ENCODE data around the gene CRYL1. TPM values are rescaled to one million over a fixed set of nuclear protein-coding genes. Genes with fewer than 3 reads are reported as not detected.

CRYL1 gene
- total RNA-seq, 1 experiment from 2014 or later, result 2.9 TPM

- no peak for TF ChIP-seq ZNF121 (CRISPR knock-in tag; IDR thresholded peaks at IDR 0.05)
- no peak for TF ChIP-seq EMX1 (CRISPR knock-in tag; IDR thresholded peaks at IDR 0.05)
Measured at GRCh38 chr13:20487927-20488326, 37.7 kb downstream of the CRYL1 start (continued).

DNA sequence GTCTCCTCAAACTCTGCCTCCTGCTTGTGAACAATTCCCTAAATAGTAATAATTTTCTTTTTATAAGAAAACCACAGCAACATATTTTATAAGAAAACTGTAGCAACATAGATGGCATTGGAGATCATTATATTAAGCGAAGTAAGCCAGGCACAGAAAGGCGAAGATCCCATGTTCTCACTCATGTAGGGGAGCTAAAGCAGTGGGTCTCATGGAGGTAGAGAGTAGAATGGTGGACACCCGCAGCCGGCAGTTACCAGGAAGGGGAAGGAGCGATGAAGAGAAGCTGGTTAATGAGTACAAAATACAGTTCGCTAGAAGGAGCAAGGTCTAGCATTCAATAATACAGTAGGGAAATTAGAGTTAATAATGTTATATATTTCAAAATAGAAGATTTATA is 42.9 kb downstream of the CRYL1 start:
- ChIA-PET POLR2A (no interaction called here), CTCF (interaction anchor here (1.1 to 2.1 kb wide), 2 partner anchors 10 to 286 kb away, joined by 3 to 6 read pairs; no protein-coding TSS in a partner anchor)
- H3K36me3 Mint-ChIP-seq, result no peaks in the 10 kb centered on the region
- H3K4me3 Mint-ChIP-seq, result no peak overlapping the region
- H3K27ac Mint-ChIP-seq, result no peak overlapping the region
- H3K9me3 Mint-ChIP-seq, result no peaks in the 10 kb centered on the region
- ATAC-seq (no peak), DNase-seq (ENCODE audit: low spot score) (no peak)
- peaks cover 18% of the 10 kb centered on the region for H3K4me1 Mint-ChIP-seq
- TF ChIP-seq TEAD4 (CRISPR knock-in tag; IDR thresholded peaks at IDR 0.05) (no peak), TEAD1 (CRISPR knock-in tag; IDR thresholded peaks at IDR 0.05) (no peak), EMX1 (CRISPR knock-in tag; IDR thresholded peaks at IDR 0.05) (no peak), ZSCAN18 (CRISPR knock-in tag; IDR thresholded peaks at IDR 0.05) (no peak), ZNF317 (CRISPR knock-in tag; IDR thresholded peaks at IDR 0.05; ENCODE audit: borderline replicate concordance, low read depth) (no peak), SMAD4 (CRISPR knock-in tag; IDR thresholded peaks at IDR 0.05) (no peak), ZNF232 (CRISPR knock-in tag; IDR thresholded peaks at IDR 0.05) (no peak), HMGXB4 (CRISPR knock-in tag; IDR thresholded peaks at IDR 0.05) (no peak), ZNF219 (CRISPR knock-in tag; IDR thresholded peaks at IDR 0.05; ENCODE audit: borderline replicate concordance) (no peak), SP1 (CRISPR knock-in tag; conservative IDR thresholded peaks at IDR 0.05) (no peak), SMAD3 (CRISPR knock-in tag; IDR thresholded peaks at IDR 0.05; ENCODE audit: borderline replicate concordance) (no peak), ZNF263 (CRISPR knock-in tag; IDR thresholded peaks at IDR 0.05; ENCODE audit: low read depth) (no peak), TCF7 (CRISPR knock-in tag; IDR thresholded peaks at IDR 0.05; ENCODE audit: low read depth) (no peak)
- TF ChIP-seq, protein P1, sequence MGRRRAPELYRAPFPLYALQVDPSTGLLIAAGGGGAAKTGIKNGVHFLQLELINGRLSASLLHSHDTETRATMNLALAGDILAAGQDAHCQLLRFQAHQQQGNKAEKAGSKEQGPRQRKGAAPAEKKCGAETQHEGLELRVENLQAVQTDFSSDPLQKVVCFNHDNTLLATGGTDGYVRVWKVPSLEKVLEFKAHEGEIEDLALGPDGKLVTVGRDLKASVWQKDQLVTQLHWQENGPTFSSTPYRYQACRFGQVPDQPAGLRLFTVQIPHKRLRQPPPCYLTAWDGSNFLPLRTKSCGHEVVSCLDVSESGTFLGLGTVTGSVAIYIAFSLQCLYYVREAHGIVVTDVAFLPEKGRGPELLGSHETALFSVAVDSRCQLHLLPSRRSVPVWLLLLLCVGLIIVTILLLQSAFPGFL (CRISPR knock-in tag; IDR thresholded peaks at IDR 0.05; ENCODE audit: borderline replicate concordance), result no peak
- TF ChIP-seq, protein P2, sequence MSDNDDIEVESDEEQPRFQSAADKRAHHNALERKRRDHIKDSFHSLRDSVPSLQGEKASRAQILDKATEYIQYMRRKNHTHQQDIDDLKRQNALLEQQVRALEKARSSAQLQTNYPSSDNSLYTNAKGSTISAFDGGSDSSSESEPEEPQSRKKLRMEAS (CRISPR knock-in tag; IDR thresholded peaks at IDR 0.05), result no peak
- TF ChIP-seq, protein P3, sequence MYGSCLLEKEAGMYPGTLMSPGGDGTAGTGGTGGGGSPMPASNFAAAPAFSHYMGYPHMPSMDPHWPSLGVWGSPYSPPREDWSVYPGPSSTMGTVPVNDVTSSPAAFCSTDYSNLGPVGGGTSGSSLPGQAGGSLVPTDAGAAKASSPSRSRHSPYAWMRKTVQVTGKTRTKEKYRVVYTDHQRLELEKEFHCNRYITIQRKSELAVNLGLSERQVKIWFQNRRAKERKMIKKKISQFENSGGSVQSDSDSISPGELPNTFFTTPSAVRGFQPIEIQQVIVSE (CRISPR knock-in tag; IDR thresholded peaks at IDR 0.05; ENCODE audit: borderline replicate concordance), result no peak
- TF ChIP-seq, protein P4, sequence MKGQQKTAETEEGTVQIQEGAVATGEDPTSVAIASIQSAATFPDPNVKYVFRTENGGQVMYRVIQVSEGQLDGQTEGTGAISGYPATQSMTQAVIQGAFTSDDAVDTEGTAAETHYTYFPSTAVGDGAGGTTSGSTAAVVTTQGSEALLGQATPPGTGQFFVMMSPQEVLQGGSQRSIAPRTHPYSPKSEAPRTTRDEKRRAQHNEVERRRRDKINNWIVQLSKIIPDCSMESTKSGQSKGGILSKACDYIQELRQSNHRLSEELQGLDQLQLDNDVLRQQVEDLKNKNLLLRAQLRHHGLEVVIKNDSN (CRISPR knock-in tag; IDR thresholded peaks at IDR 0.05), result no peak
- TF ChIP-seq, protein P5, sequence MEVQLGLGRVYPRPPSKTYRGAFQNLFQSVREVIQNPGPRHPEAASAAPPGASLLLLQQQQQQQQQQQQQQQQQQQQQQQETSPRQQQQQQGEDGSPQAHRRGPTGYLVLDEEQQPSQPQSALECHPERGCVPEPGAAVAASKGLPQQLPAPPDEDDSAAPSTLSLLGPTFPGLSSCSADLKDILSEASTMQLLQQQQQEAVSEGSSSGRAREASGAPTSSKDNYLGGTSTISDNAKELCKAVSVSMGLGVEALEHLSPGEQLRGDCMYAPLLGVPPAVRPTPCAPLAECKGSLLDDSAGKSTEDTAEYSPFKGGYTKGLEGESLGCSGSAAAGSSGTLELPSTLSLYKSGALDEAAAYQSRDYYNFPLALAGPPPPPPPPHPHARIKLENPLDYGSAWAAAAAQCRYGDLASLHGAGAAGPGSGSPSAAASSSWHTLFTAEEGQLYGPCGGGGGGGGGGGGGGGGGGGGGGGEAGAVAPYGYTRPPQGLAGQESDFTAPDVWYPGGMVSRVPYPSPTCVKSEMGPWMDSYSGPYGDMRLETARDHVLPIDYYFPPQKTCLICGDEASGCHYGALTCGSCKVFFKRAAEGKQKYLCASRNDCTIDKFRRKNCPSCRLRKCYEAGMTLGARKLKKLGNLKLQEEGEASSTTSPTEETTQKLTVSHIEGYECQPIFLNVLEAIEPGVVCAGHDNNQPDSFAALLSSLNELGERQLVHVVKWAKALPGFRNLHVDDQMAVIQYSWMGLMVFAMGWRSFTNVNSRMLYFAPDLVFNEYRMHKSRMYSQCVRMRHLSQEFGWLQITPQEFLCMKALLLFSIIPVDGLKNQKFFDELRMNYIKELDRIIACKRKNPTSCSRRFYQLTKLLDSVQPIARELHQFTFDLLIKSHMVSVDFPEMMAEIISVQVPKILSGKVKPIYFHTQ (CRISPR knock-in tag; IDR thresholded peaks at IDR 0.05), result no peak
- TF ChIP-seq, protein P6, sequence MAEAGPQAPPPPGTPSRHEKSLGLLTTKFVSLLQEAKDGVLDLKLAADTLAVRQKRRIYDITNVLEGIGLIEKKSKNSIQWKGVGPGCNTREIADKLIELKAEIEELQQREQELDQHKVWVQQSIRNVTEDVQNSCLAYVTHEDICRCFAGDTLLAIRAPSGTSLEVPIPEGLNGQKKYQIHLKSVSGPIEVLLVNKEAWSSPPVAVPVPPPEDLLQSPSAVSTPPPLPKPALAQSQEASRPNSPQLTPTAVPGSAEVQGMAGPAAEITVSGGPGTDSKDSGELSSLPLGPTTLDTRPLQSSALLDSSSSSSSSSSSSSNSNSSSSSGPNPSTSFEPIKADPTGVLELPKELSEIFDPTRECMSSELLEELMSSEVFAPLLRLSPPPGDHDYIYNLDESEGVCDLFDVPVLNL (CRISPR knock-in tag; IDR thresholded peaks at IDR 0.05; ENCODE audit: borderline replicate concordance, low read depth), result no peak
- H3K27me3 Mint-ChIP-seq (ENCODE audit: low read depth), result no peaks in the 10 kb centered on the region

All from WTC11 (cell line).